NCI-H2227 (cell line): ENCODE data around the gene SOX12.
A peak's percentile ranks its signal among the peaks of the same experiment; 100 is the strongest.
"Not testable (repeated sequence)": the region's sequence is repeated elsewhere in the genome, so short reads cannot be mapped to it uniquely, and the experiment has no call there.

ENCODE experiments used
- DNase-seq: peaks from one replicate; lab custom pipeline; 2025; ENCODE audit not compliant: unreplicated experiment; lab: John Stamatoyannopoulos, UW

The SOX12 gene

DNA sequence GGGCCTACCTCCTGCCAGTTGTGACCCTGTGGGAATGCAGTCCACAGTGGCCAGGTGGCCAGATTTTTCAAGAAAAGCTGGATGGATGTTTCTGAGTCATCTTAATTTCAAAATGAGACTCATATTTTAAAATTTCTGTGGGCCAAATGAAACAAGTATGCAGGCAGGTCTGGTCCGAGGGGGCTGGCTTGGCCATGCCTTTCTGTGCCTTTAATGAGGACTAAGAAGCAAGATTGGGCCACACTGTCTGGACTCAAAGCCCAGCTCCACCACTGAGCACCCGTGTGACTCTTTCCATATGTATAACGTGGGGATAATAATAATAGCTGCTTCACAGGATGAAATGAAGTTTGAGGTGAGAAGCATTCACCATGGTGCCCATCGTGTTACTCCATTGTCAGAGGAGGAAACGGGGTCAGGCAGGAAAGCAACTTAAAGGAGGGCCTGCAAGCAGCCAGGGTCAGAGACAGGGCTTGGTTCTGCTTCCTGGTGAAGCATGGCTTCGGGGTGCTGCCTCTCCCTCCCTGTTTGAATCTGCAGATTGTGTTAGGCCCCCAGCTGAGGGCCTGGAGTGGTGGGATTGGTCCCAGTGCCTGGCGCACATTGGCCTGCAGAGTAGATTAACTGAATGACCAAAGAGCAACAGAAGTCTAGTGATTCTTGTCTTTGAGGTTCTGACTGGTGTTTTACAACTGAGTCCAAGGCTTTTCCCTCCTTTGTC lies 3.8 kb downstream of the SOX12 start:
- no peak for DNase-seq

GRCh38 chr20:329851-330232 lies 4.5 kb downstream of the SOX12 start:
- DNase-seq, result no peak

DNA sequence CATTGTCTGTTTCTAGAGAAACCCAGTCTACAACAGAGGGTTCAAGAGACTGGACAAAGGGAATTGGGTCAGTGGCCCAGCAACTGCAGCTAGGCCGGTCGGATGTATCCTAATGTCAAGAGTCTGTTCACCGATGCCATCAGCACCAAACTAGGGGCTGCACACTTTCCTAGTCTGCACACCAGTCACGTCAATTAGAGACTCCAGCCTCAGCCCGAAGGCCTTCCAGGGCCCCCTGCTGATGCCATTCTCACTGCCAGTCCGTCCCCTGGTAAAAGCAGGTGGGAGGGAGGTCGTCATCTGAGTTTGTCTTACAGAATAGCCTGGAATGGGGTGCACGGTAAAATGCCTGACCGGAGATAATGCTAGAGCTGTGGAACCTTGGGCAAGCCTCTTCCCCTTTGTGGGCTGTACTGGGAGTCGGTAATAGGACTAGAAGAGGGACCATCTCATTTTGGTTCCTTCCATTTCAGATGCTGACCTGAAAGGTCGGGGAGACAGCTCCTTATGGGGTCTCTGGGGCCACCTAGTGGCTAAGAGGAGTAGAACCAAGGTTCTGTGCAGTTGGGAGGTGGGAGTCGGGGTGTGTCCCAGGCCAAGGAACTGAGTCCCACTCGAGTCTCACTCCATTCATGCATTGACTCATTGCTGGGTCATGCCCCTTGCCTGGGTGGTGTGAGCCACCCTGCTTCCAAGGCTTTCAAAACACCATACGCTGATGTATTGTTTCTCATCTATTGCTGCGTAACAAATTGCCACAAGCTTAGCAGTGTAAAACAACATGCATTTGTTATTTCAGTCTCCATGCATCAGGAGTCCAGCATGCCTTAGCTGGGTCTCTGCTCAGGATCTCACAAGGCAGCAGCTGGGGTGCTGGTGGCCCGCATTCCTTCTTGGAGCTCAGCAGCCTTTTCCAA lies 5.1 kb downstream of the SOX12 start:
- peak; percentile 82 for DNase-seq

GRCh38 chr20:334578-334977 lies 9.2 kb downstream of the SOX12 start:
- DNase-seq, result no peak

- DNase-seq, result not testable (repeated sequence)
These were observed 10.7 kb downstream of the SOX12 start for GRCh38 chr20:336040-336439.

DNA sequence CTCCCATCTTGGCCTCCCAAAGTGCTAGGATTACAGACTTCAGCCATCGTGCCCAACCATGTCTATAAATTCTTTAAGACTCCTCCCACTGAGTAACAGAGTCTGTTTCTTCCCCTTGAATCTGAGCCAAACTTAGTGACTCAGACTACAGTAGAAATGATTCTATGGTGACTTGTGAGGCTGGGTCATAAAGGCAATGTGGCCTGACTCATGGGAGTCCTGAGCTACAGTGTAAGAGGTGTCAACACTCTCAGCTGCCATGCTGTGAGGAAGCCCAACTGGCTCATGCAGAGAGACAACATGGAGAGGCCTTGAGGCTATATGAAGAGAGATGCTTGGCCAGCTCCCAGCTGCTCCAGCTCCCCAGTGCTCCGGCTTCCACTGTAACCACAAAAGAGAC lies 16.3 kb downstream of the SOX12 start:
- DNase-seq, result no peak

DNA sequence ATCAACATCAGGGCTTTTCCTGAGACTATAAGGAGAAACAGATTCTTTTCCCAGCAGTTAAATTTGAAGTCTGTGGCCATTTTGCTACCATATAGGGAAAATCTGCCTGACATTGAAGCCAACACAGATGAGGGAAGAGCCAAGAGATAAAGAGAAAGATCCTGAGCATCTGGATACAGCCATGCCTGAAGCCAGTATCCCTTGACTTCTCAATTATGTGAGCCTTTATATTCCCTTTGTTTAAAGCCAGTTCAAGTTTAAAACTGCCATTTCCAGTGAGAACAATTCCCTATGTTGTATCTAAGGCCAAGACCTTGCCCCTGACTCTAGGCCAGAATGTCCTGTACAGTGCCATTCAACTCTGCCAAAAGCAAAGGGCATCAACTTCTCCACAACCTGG lies 17.8 kb downstream of the SOX12 start:
- DNase-seq, result no peak

GRCh38 chr20:346033-346639 lies 20.8 kb downstream of the SOX12 start:
- no peak for DNase-seq

- DNase-seq, result peak; percentile 84
These were observed 21.4 kb downstream of the SOX12 start, which contains the start of gene NRSN2 for GRCh38 chr20:346640-347316. TSS of gene NRSN2 (plus strand) at chr20:347111. CDS start at chr20:349644, 2,533 bp downstream.

DNA sequence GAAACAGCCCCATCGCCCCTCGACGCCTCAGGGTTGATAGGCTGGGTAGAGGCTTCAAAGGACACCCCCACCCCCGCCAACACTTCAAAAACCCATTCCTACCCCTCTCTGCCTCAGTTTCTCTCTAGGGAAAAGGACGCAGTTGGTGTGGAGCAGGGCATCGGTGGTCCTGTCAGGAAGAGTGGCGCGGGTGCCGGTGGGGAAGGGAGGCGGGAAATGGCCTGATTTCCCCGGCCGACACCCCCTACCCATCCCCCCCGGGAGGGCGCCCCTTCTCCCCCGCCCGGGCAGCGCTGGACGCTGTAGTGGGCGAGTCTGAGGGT lies 21.9 kb downstream of the SOX12 start:
- DNase-seq, result no peak

DNA sequence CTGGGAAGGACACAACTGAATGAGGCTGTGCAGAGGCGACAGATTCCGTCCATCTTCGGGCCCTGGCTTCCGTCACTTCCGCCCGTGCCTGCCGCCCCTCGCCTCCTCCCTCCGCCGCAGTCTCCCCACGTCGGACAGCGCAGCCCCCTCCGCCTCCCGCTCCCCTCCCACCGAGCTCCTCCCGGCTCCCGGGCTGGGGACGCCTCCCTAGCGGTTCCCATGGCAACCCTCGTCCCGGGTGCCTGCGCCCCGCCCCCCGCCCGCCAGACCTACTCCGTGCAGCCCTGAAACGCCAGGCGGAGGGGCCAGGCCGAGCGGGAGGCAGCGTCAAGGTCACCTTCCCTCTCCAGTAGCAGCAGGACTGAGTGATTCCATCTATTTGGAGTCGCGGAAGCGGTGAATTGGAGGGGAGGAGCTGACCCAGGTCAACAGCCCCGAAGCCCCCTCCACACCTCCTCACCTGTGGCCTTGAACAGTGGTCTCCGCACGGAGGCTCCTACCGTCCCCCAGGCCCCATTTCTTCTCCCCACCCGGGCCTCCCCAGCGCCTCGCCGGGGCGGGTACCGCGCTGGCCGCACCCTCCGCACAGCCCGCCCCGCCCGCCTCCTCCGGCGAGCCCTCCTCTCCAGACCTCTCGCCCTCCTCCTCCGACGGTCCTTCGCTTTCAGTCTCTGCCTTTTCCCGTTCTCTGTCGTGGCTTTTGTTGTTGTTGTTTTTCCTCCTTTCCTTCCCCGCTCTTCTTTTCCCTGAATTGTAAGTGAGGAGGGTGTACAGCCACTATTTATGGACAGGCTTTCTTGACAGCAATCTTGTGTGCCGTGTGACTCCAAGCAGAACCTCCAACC lies 22.5 kb downstream of the SOX12 start:
- peak; percentile 99 for DNase-seq

- DNase-seq, result no peak
These were observed 23.9 kb downstream of the SOX12 start for GRCh38 chr20:348972-349841.

DNA sequence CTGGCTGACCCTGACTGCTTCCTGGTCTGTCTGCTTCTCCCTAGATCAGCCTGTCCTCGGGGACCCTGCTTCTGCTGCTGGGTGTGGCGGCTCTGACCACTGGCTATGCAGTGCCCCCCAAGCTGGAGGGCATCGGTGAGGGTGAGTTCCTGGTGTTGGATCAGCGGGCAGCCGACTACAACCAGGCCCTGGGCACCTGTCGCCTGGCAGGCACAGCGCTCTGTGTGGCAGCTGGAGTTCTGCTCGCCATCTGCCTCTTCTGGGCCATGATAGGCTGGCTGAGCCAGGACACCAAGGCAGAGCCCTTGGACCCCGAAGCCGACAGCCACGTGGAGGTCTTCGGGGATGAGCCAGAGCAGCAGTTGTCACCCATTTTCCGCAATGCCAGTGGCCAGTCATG lies 27.8 kb downstream of the SOX12 start:
- no peak for DNase-seq

DNA sequence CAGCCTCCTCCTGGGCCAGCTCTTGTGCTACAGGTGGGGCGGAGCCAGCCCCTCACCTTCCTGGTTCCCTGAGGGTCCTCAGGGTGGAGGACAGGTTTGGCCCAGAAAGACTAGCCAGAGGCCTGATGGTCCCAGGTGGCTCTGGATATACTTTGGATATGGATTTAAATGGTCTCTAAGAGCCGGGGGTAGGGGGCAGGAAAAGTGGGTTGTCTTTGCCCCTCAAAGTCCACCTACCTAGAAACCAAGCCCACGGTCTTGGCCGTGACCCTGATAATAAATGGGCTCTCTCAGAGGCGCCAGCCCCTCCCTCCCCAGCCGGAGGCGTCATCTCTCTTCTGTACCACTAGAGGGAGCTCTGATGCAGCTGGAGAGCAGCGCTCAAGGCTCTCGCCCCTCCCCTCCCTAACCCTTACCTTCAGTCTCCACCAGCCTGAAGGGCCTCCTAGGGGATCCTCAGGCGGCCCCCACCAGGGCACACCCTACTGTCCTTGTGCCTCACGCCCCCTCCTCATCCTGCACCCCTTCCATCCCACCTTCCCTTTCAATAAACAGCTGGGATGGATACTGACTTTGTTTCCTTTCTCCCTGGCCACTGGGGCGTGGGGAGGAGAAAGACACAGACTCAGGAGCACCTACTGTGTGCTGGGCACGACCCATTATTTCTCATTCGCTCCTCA lies 29.1 kb downstream of the SOX12 start:
- peak; percentile 91 for DNase-seq

GRCh38 chr20:356154-356553 lies 30.8 kb downstream of the SOX12 start:
- DNase-seq, result not testable (repeated sequence)

DNA sequence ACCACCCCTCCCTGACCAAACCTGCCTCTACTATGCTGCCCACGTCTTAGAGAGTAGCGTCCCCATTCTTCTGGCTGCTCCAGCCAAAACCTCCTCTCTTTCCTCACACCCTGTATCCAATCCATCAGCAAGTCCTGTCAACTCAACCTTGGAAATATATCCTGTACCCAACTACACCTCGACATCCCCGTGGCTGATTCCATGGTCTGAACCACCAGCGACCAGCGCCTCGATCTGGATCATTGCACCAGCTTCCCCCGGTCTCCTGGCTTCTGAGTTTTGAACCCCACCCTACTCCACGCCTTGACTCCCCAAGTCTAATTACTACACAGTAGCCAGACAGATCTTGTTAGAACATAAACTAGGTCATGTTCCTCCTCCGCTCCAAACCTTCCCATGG lies 31.4 kb downstream of the SOX12 start:
- no peak for DNase-seq

- no peak for DNase-seq
These were observed 33.7 kb downstream of the SOX12 start for GRCh38 chr20:358891-359555.

- DNase-seq, result no peak
These were observed 36.2 kb downstream of the SOX12 start for GRCh38 chr20:361561-361960.
